DMS114 treated with DMSO at 0.1 percent for 48 hours (cell line): ENCODE data around the gene PDPK1.
"Not testable (repeated sequence)": the region's sequence is repeated elsewhere in the genome, so short reads cannot be mapped to it uniquely, and the experiment has no call there.

ENCODE experiments used
- DNase-seq: peaks from one replicate; lab custom pipeline; 2025; ENCODE audit not compliant: unreplicated experiment; lab: John Stamatoyannopoulos, UW

PDPK1 gene

DNA sequence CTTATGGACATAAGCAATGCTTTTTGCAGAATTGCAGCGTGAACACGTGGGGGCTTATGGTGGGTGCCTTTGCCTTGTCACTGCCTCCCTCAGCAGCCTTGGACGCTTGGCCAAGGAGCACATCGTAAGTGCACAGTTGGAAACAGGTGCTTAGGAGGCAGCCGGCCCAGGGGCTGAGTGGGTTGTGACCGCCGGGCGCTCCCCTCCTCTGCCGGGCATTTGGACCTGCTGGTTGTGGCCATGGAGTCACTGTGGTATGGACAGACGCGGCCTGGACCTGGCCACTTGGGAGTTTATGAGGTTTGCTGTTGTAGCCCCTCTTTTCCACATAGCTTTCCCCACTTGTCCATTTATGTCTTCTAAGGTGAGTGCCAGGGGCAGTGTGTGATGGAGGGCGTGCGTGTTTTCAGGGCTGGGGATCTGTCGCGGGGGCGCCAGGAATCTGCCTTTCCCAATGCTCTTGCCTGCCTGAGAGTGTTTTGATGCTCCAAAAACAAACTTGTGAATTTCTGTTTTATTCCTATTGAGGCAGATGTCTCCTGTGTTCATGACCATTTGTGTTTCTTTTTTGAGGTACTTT is 49.2 kb downstream of the PDPK1 start:
- DNase-seq = no peak

DNA sequence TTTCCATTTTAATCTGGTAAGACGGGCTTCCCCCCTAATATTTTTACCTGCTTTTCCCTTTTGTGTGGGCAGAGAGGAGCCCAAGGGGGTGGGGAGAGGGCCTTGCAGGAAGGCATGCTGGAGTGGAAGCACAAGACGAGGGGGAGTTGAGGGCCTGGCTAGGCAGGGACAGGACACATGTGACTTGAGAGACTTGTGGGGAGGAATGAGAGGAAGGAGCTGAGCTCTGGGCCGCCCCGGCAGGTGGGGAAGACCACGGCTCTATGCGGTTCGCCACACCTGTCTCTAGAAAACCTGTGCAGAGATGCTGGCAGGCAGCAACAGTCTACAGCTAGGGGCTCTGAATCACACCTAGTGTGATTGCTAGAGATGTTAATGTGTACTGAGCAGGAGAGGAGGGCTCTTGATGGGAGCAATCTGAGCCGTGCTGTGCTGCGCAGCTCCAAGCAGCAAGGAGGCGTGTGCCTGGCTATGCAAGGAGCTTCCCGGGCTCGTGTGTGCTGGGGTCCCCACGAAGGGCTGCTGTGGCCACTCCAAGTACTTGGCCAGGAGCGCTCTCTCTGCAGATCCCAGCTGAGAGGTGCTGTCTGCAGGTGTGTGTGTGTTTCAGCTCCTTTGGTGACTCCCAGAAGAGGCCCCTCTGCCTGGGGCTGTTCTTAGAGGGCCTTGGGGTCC is 50.2 kb downstream of the PDPK1 start:
- no peak for DNase-seq

DNA sequence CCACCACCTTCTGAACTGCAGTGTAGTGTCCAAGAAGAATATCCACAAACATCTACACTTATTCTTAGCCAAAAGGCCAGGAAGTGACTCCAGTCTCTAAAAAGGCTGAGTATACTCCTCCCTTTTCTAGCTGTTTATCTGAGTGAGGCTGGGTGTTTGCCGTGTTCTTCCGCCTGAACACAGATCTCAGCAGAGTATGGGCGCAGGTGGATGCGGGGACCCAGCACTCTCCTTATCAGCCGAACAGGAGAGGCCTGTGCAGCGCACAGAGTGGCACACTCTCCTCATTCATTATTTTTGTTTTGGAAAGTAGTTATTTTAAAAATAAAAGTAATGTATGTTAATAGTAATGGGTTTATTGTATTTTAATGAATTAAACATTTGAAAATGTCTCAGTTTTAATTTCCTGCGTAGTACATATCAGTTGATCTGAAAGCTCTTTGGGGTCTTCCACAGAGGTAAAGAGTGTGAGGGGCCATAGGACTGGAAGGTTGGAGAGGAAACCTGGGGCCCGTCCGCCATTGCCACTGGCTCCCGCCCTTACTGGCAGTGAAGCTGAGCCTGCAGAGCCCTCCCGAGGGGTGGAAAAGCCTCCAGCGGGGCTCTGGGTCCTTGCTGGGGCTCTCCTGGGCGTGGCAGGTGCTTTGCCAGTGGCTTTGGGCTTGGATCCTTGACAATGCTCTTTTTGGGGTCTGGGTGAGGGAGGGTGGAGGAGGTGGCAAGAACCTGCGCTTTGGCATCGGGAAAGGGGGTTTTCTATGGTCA is 53.8 kb downstream of the PDPK1 start:
- no peak for DNase-seq

DNA sequence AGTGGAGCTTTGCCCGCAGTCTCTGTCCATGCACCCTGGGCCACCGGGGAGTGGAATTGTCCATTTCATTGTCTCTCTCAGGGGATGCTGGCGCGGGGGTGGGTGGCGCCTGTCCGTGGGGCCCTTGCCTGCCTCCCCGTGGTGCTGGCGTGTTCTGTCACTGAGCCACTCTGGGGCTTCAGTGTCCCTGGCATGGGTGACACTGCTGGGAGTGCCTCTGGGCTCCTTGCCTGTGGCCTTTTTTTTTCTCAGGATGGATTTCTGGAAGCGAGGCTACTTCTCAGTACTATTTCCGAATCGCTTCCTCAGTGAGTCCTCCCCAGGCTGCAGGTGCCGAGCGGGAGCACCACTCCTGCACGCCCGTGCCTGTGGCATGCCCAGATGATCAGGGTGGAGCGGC is 55.0 kb downstream of the PDPK1 start:
- DNase-seq = no peak

DNA sequence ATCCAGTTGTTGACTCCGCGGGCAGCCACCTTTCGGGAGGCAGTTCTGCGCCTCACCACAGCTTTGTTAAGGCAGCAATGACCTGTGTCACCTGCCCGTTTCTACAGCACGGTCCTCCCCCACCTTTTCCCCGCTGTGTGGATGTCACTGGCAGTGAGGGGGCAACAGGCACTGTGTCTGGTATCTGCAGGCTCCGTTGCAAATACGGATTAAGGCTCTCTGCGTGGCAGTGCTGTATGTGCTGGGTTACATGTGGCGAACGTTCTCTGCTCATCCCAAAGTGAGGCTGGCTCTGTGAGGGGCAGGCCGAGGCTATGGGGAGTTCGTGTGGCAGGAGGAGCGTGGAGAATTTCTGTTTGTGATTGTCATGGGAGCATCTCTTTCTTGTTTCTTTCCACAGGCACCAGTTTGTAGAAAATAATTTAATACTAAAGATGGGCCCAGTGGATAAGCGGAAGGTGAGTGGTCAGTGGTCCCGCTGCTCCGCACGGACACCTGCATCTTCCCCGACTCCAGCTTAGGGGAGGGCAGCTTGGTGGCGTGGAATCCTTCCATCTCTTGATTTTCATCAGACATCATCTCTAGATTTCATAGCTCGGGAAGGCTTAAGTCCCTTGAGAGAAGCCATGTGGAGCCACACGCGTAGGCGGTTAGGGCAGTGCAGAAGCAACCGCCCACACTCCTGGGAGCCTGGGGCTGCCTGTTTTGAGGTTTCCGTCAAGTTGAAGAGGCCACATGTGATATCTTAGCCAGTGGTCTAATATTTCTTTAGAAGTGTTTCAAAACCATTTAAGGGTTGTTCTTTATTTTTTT is 57.8 kb downstream of the PDPK1 start:
- DNase-seq = no peak

DNA sequence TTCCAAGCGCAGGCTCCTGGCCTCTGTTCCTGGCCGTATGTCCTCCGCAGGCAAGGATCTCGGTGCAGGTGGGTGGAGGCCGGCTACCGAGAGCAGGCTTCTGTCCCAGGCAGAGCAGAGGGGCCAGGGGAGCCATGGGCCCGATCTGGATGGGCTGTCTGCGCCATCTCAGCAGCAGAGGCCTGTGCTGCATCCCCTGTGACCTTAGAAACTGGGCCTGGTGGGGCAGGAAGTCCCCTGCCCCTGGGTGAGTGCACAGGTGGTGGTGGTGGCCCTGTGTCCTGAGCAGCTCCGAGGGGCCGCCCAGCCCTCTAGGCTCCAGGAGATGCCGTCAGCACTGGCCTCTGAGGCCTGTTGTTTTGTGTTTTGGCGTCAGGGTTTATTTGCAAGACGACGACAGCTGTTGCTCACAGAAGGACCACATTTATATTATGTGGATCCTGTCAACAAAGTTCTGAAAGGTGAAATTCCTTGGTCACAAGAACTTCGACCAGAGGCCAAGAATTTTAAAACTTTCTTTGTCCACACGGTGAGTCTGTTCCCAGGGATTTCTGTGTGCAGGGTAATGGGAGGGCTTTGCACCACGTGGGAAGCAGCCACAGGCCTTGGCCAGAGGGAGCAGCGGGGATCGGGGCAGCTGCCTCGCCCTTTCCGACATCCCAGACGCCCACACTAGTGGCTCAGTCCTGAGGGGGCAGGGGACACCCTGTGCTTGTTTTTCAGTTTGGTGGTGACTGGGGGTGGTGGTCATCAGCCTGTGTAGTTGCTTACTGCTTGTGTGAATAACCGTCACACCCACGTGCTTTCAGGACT is 59.1 kb downstream of the PDPK1 start:
- no peak for DNase-seq

DNA sequence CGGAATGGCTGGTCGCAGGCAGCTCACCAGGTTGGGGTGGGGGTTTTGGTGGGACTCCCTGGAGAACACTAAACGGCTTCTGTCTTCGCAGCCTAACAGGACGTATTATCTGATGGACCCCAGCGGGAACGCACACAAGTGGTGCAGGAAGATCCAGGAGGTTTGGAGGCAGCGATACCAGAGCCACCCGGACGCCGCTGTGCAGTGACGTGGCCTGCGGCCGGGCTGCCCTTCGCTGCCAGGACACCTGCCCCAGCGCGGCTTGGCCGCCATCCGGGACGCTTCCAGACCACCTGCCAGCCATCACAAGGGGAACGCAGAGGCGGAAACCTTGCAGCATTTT is 59.7 kb downstream of the PDPK1 start:
- no peak for DNase-seq

- DNase-seq = no peak
These were observed 60.4 kb downstream of the PDPK1 start for GRCh38 chr16:2598133-2598641.

GRCh38 chr16:2598723-2599122 is 60.9 kb downstream of the PDPK1 start:
- DNase-seq = no peak

DNA sequence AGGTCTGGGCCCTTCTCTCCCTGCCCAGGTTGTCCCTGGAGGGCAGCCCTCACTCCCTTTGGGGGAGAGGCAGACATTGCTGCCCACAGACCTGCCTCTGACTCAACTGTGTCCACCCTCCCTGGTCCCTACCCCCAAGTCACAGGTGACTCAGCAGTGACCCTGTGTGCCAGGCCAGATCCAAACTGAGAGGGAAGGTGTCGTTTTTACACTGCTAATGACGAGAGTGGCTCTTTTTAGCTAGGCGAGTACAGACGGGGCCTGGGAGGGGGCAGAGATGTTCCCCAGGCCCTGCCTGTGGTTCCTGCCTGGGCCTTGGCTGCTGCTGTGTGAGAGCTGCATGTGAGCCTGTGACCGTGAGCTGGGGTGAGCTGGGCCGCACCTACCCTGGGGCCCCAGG is 61.3 kb downstream of the PDPK1 start:
- DNase-seq = not testable (repeated sequence)

DNA sequence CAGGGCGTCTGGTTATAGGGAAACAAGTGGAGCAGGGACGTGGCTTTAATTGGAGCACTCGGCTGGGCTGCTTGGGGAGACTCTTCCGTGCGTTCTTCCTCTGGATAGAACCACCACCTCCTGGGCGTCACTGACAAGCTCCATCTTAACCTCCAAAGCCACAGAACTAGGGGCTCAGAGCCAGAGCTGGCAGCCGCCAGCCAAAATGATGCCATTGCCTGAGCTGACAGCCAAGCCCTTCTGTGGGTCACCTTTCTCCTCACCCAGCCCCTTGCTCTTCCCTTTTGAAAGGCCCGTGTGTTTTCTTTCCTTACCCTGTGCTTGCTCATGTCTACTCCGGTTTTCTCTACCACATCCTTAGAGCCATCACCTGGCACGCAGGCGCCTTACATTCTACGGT is 62.0 kb downstream of the PDPK1 start:
- not testable (repeated sequence) for DNase-seq

GRCh38 chr16:2601301-2602025 is 63.6 kb downstream of the PDPK1 start:
- DNase-seq = not testable (repeated sequence)

- DNase-seq = not testable (repeated sequence)
These were observed 64.4 kb downstream of the PDPK1 start for GRCh38 chr16:2602175-2602574.

- DNase-seq = peak; percentile 88
These were observed 65.6 kb downstream of the PDPK1 start for GRCh38 chr16:2603165-2604015.

- not testable (repeated sequence) for DNase-seq
These were observed 66.2 kb downstream of the PDPK1 start for GRCh38 chr16:2604016-2604369.

DNA sequence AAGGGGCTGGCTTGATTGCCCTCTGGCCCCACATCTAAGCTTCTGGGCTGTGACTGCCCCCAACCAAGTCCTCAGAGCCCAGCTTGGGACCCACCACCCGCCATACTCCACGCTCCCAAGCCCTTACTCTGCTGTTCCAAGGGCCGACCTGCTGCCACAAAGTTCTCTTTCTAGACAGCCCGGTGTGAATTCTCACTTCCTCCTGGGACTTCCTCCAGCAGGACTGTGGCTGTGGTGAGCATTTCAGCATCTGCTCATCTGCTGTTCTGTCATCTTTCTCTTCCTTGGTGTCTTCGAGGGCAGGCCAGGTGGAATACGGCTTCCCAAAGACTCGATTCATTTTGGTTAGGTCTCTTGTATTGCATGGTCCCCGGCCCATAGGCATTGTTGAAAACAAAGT is 69.0 kb downstream of the PDPK1 start:
- not testable (repeated sequence) for DNase-seq

DNA sequence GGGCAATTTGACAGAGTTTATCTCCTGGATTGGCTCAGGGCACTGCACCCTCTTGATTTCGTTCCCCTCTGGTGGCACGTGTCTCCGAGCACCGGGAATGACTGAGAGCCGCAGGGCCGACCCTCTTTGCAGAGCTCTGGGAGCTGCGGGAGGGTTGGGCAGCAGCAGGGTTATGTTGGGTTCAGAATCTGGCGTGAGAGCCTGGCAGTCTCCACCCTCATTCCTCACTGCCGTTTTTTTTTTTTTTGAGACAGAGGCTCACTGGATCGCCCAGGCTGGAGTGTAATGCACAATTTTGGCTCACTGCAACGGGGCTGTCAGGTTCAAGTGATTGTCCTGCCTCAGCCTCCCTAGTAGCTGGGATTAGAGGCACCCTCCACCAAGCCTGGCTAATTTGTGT is 71.5 kb downstream of the PDPK1 start:
- DNase-seq = not testable (repeated sequence)

GRCh38 chr16:2609827-2610470 is 72.1 kb downstream of the PDPK1 start:
- no peak for DNase-seq
